Measurements from ENCODE around the gene SPAG16.
"Not testable (repeated sequence)": the region's sequence is repeated elsewhere in the genome, so short reads cannot be mapped to it uniquely, and the experiment has no call there.

The SPAG16 gene

DNA sequence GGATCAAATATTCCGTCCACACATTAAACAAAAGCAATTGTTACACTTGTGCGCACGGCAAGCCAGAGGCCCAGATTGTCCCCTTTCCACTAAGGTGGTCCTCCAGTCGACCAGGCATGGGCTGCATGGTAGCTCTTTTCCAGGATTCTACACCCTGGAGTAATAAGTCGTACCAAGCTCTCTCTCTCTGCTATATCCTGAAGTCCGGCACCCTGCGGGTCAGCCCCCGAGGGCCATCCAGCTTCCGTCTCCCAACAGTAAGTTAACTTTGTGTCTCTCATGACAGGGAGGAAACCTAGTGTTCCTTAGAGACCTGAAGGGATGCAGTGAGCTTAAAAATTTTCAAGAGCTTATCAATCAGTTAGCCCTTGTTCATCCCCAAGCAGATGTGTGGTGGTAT lies 126.4 kb downstream of the SPAG16 start:
- H3K27ac Mint-ChIP-seq, H3K9me3 Mint-ChIP-seq, H3K27me3 Mint-ChIP-seq, H3K4me1 Mint-ChIP-seq, H3K36me3 Mint-ChIP-seq, CTCF ChIA-PET, H3K4me3 Mint-ChIP-seq, DNase-seq: not testable (repeated sequence)

DNA sequence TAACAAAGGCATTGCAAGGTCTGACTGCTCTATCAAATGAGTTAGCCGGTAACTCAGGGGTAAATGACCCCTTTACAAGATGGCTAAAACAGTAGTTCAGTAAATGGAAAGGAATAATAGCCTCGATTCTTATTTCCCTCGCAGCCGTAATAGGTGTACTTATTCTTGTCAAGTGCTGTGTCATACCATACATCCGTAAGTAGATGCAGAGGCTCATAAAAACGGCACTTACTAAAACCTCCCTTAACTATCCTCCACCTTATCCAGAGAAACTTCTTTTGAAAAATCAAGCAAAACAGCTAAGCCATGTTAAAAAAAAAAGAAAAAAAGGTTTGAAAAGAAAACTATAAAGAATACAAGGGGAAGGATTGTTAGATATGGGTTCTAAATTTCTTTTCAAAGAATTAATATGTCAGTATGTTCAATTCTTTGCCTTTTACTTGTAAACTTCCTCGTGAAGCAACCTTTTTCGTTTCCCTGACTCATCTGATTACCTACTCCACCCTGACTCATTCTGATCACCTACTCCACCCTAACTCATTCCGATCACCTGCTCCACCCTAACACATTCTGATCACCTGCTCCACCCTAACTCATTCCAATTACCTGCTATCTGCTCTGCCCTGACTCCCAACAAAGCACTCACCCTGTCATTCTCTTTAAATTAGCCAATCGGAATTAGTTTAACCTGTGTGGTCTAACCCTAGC lies 127.5 kb downstream of the SPAG16 start:
- CTCF ChIA-PET = no interaction called here
- no peak overlapping the region for H3K27ac Mint-ChIP-seq

GRCh38 chr2:213415093-213415492 lies 130.8 kb downstream of the SPAG16 start:
- DNase-seq = no peak
- Mint-ChIP-seq H3K36me3 (no peaks in the 10 kb centered on the region), H3K27ac (no peak overlapping the region), H3K27me3 (no peaks in the 10 kb centered on the region), H3K4me1 (no peaks in the 10 kb centered on the region), H3K9me3 (no peaks in the 10 kb centered on the region), H3K4me3 (no peak overlapping the region)
- CTCF ChIA-PET = no interaction called here

More for the DNA sequence above, 127.5 kb downstream of the SPAG16 start:
- Mint-ChIP-seq H3K4me1 (no peaks in the 10 kb centered on the region), H3K27me3 (no peaks in the 10 kb centered on the region), H3K9me3 (no peaks in the 10 kb centered on the region), H3K4me3 (no peak overlapping the region), H3K36me3 (no peaks in the 10 kb centered on the region)
- no peak for DNase-seq

GRCh38 chr2:213416832-213417231 lies 132.6 kb downstream of the SPAG16 start:
- no peaks in the 10 kb centered on the region for H3K27me3 Mint-ChIP-seq
- H3K9me3 Mint-ChIP-seq = no peaks in the 10 kb centered on the region
- no peaks in the 10 kb centered on the region for H3K36me3 Mint-ChIP-seq
- CTCF ChIA-PET = no interaction called here
- H3K4me3 Mint-ChIP-seq = no peak overlapping the region
- no peaks in the 10 kb centered on the region for H3K4me1 Mint-ChIP-seq
- no peak overlapping the region for H3K27ac Mint-ChIP-seq
- no peak for DNase-seq

DNA sequence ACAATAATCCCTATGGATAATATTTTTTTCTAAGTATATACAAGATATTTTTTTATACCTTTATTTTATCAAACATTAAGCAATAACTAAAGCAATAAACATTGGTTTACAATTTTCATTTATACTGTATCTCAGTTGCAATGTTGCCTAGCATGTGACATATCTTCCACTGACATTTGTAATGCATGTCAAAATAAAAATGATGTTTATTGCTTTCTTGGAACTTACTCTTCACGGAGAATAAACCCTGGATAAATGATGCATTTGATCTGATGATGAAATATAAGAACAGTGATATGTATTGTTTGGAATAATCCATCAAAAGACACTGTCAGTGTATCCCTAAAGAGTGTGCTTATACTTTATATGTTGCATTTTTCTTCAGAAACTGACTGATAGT lies 135.7 kb downstream of the SPAG16 start:
- CTCF ChIA-PET = no interaction called here
- H3K27ac Mint-ChIP-seq = no peak overlapping the region
- no peak for DNase-seq
- no peaks in the 10 kb centered on the region for H3K27me3 Mint-ChIP-seq
- H3K4me3 Mint-ChIP-seq = no peak overlapping the region
- H3K36me3 Mint-ChIP-seq = no peaks in the 10 kb centered on the region
- no peaks in the 10 kb centered on the region for H3K4me1 Mint-ChIP-seq
- no peaks in the 10 kb centered on the region for H3K9me3 Mint-ChIP-seq

DNA sequence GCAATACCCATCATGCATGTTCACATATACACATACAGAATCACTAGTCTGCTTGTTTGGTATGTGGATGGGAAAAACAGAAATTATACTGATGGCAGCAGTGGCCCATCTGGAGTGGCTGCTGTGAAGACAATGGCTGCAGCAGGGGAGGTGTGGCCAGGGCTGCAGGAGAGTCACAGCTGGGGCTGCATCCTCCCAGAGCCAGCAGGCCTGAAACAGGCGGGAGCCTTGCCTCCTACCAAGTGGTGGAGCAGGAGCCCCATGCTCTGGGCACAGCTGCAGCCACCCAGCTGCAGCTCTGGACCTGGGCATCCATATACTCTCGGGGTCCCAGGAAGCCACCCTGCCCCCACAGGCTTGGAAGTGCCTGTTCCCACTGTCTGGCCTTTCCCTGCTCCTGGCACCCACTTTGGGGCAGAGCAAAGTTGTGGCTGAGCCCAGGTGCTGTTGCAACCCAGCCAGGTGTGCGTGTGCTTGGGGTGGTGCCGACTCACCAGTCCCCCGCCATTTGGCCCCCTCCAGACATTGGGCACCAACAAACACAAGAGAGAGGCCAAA lies 136.6 kb downstream of the SPAG16 start:
- no peaks in the 10 kb centered on the region for H3K36me3 Mint-ChIP-seq
- CTCF ChIA-PET = no interaction called here

DNA sequence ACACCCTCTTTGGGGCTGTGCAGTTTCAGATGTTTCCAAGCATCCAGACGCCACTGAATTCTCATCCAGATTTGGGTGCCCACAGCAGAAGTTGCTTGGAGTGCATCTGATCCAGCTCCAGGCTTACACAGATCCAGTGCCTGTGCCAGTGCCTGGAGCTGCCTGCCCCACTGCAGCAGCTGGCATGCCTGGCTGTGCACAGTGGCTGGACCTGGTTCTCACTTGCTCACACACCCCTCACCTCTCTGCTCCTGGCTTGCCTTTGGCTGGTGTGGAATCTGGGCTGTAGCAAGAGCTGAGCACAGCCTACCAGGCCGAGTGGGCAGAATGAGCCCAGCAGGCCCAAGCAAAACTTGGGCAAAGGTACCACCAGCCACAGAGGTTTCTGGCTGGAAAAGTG lies 137.9 kb downstream of the SPAG16 start:
- Mint-ChIP-seq H3K36me3 (no peaks in the 10 kb centered on the region), H3K27me3 (no peaks in the 10 kb centered on the region), H3K27ac (no peak overlapping the region), H3K4me1 (no peaks in the 10 kb centered on the region), H3K4me3 (no peak overlapping the region), H3K9me3 (no peaks in the 10 kb centered on the region)
- no peak for DNase-seq
- CTCF ChIA-PET = no interaction called here

More for the DNA sequence above, 136.6 kb downstream of the SPAG16 start:
- no peaks in the 10 kb centered on the region for H3K4me1 Mint-ChIP-seq
- no peak overlapping the region for H3K27ac Mint-ChIP-seq
- no peaks in the 10 kb centered on the region for H3K9me3 Mint-ChIP-seq
- H3K4me3 Mint-ChIP-seq = no peak overlapping the region
- H3K27me3 Mint-ChIP-seq = no peaks in the 10 kb centered on the region
- DNase-seq = no peak

GRCh38 chr2:213425618-213426017 lies 141.4 kb downstream of the SPAG16 start:
- no peak overlapping the region for H3K4me3 Mint-ChIP-seq
- CTCF ChIA-PET = no interaction called here
- H3K4me1 Mint-ChIP-seq = no peaks in the 10 kb centered on the region
- H3K9me3 Mint-ChIP-seq = peaks cover 8% of the 10 kb centered on the region
- H3K36me3 Mint-ChIP-seq = no peaks in the 10 kb centered on the region
- no peak for DNase-seq
- no peaks in the 10 kb centered on the region for H3K27me3 Mint-ChIP-seq
- H3K27ac Mint-ChIP-seq = no peak overlapping the region

DNA sequence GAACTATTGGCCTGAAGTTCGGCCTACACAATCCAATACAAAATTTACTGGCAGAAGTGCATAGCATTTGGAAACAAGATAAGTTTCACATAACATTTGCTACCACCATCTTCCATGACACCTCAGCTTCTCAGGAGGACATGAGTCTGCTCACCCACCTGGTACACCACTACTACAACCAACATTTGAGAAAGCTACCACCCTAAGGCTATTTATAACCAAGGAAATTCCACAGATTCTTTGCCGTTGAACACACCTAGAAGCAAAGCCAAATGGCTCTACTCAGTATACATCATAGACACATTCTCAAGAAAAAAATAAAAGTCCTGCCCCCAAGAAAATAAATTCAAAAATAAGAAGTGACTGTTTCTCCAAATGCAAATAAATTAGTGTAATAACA lies 145.3 kb downstream of the SPAG16 start:
- no peak overlapping the region for H3K4me3 Mint-ChIP-seq
- H3K9me3 Mint-ChIP-seq = peaks cover 8% of the 10 kb centered on the region
- no peaks in the 10 kb centered on the region for H3K27me3 Mint-ChIP-seq
- H3K36me3 Mint-ChIP-seq = no peaks in the 10 kb centered on the region
- no peak overlapping the region for H3K27ac Mint-ChIP-seq
- DNase-seq = no peak
- CTCF ChIA-PET = no interaction called here
- no peaks in the 10 kb centered on the region for H3K4me1 Mint-ChIP-seq

DNA sequence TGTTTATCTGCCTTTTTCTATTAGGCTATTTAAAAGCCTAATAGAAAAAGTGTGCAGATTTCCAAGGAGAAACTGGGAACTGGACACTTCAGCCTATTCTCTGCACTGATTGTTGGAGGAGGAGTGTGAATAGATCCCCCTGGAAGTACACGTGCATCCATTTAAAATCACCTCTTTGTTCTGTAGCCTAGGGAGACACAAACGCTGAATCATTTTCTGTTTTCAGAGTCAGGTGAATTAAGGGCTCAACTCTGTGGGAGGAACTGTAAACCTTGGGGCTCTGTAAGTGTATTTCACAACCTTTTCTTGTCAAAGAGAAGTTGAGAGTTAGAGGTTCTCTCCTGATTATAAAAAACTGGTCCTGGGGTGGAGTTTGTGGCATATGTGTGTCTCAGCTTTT lies 159.7 kb downstream of the SPAG16 start:
- CTCF ChIA-PET = no interaction called here
- no peak for DNase-seq
- Mint-ChIP-seq H3K4me1 (no peaks in the 10 kb centered on the region), H3K9me3 (peaks cover 6% of the 10 kb centered on the region), H3K4me3 (no peak overlapping the region), H3K36me3 (no peaks in the 10 kb centered on the region), H3K27ac (no peak overlapping the region), H3K27me3 (no peaks in the 10 kb centered on the region)

DNA sequence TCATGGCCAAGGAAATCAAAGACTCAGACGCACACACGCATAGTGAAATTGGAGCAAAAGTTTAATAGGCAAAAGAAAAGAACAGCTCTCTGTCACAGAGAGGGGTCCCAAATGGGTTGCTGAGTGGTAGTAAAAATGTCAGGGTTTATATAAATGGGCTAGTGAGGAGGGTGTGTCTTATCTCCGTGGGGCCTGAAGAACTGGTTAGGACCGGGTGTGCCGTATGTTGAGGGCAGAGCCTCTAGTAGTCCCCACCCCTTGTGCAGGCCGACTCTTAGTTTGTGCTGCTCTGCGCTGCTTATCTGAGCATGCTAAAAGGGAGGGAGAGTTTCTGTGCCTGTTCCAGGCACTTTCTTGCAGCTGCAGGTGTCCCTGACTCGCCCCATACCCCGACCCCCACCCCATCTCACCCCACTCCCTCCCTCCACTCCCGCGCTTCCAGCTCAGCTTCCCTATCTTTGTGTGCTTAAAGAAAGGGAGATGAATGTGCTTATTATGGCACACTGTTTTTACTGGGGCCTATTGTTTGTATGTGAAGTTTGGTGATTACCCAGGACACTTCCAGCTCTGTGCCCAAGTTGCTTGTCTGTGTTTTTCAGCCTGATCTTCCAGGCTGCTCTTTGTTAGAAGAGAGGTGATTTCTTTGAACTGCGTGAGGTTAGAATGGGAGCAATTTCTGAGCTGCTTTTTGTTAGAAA lies 167.4 kb downstream of the SPAG16 start:
- Mint-ChIP-seq H3K27me3 (no peaks in the 10 kb centered on the region), H3K4me1 (no peaks in the 10 kb centered on the region), H3K4me3 (no peak overlapping the region), H3K9me3 (peaks cover 3% of the 10 kb centered on the region), H3K36me3 (no peaks in the 10 kb centered on the region), H3K27ac (no peak overlapping the region)
- CTCF ChIA-PET = no interaction called here
- no peak for DNase-seq

- Mint-ChIP-seq H3K36me3 (no peaks in the 10 kb centered on the region), H3K9me3 (no peaks in the 10 kb centered on the region), H3K4me1 (no peaks in the 10 kb centered on the region), H3K27ac (no peak overlapping the region), H3K27me3 (no peaks in the 10 kb centered on the region), H3K4me3 (no peak overlapping the region)
- no peak for DNase-seq
- CTCF ChIA-PET = no interaction called here
These were observed 171.2 kb downstream of the SPAG16 start for GRCh38 chr2:213455316-213456008.

GRCh38 chr2:213475433-213475832 lies 191.2 kb downstream of the SPAG16 start:
- H3K4me3 Mint-ChIP-seq = no peak overlapping the region
- H3K27ac Mint-ChIP-seq = no peak overlapping the region
- no peak for DNase-seq
- H3K27me3 Mint-ChIP-seq = no peaks in the 10 kb centered on the region
- no peaks in the 10 kb centered on the region for H3K36me3 Mint-ChIP-seq
- peaks cover 24% of the 10 kb centered on the region for H3K9me3 Mint-ChIP-seq
- CTCF ChIA-PET = no interaction called here
- H3K4me1 Mint-ChIP-seq = no peaks in the 10 kb centered on the region

DNA sequence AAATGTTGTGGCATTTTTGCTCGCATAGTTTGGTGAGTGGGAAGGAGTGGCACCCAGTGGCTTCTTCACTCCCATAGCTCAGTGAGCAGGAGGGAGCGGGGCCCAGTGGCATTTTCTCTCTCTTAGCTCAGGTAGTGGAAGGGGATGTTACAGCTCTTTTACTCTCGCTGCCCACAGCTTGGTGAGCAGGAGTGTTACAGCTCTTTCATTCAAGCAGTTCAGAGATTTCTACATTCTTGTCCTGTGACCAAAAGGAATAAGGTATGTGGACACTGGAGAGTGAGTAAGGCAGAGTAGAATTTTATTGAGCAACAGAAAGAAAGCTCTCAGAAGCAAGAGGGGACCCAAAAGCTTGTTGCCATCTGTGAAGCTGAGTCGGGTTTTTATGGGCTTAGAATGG lies 192.4 kb downstream of the SPAG16 start:
- no peak for DNase-seq
- Mint-ChIP-seq H3K36me3 (no peaks in the 10 kb centered on the region), H3K4me1 (no peaks in the 10 kb centered on the region), H3K27ac (no peak overlapping the region), H3K4me3 (no peak overlapping the region), H3K27me3 (no peaks in the 10 kb centered on the region), H3K9me3 (peaks cover 21% of the 10 kb centered on the region)
- CTCF ChIA-PET = no interaction called here

DNA sequence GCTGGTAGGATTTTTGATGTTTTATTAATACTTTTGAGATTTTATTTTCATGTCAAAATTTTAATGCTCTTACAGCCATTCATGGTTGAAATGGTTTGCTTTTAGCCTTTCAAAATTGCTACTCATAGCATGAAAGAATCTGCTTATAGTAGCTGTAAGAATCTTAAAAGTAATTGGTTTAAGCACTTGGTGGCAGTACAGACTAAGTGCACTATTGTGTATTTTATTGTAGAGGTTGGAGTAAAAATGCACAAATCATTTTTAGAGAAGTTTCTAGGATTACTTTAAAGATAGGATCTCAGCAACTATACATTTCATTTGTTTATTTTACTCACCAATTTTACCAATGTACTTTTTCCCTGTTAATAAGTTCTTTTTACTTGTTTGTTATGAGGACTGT lies 205.8 kb downstream of the SPAG16 start:
- CTCF ChIA-PET = no interaction called here
- Mint-ChIP-seq H3K4me3 (no peak overlapping the region), H3K9me3 (no peaks in the 10 kb centered on the region), H3K27me3 (no peaks in the 10 kb centered on the region), H3K27ac (no peak overlapping the region), H3K4me1 (no peaks in the 10 kb centered on the region), H3K36me3 (no peaks in the 10 kb centered on the region)
- DNase-seq = no peak

Measured in activated naive CD4-positive, alpha-beta T cell treated with anti-CD3 and anti-CD28 coated beads, Interleukin-2, amount 10 ng/mL, durations not matched to agents 7 days and 5 days (primary cell).